Epidermal melanocyte (primary cell): ENCODE measurements around the gene NAV2.

ENCODE experiments used
- DNase-seq: peaks from one replicate; pipeline ENCODE4 v3.0.0; 2011; ENCODE audit warnings: low spot score; ENCODE audit not compliant: insufficient read length

NAV2 gene

DNA sequence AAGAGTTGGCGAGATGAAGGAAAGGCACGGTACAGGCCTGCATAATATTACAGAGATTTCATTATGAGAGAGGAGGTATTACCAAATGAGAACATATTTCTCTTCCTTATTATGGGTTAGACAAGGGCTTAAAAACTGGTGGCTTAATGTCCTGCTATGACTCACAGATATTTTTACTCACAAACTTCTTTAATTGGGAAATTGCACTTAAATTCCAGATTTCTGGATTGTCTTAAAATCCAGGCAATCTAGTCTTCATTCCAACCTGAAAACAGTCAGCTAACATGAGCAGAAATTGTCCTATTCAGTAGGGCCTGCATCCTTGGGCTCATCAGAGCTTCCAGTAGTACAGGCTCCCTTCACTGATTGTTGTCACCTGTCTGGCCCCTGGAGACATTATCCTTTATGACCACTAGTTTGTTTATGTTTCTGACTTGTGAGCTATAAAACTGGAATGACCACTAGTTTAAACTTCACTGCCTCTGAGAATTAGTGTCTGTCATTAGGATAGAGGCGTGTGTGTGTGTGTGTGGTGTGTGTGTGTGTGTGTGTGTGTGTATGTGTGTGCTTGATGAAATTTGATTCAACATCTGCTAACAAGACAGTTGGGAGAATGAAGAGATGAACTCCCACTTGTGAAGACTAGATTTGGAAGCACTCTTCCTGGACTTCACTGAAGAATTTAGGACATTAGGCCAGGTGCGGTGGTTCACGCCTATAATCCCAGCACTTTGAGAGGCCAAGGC lies 422.5 kb downstream of the NAV2 start:
- DNase-seq = no peak

DNA sequence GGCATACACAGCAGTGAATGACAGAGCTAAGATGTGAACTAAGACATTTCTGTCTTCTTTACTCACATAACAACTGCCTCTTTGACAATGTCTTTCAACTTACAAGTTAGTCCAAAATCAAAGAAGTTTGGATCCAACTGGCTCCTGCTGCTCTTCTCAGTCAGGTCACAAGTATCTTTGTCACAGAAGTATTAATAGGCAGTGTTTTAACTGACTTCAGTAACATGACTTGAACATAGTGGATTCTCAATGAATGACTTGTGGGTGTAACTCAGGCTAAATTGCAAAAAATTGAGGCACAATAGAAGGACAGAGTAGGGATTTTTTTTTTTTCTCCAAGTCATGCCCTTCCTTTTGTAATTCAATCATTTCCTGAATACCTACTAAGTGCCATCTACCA lies 425.0 kb downstream of the NAV2 start:
- DNase-seq = no peak

DNA sequence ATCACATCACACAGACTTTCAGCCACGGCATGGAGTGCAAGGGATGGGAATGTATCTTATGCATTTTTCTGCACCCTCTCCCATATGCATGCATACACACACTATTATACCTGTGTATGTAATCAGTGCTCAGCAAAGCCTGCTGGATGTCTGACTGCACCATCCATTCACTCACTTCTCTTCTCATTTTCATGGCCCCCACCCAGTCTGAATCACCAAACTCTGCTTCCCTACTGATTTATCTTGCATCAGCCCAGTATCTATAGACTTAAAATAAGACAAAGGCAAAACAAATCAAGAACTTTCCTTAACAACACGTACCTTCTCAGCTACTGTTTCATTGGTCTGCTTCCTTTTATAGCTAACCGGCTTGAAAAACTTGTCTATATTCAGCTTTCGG lies 426.1 kb downstream of the NAV2 start:
- no peak for DNase-seq

DNA sequence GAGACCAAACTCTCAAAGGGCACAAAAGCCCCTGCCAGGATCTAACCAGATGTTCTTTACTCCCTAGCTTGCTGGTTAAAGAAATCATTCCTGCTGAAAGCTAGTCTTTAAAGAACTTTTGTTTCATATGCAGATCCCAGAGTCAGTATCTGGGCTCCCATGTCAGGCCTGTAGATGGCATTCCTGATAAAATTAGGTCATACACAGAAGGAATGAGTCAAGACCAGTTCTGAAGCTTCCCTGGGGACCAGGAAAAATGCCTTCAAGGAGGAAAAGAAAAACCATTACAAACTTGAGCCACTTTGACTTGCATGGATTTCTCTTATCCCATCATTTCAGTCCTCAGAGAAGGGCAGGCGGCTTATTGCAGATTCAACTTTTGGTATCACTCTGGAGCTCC lies 441.7 kb downstream of the NAV2 start:
- no peak for DNase-seq

DNA sequence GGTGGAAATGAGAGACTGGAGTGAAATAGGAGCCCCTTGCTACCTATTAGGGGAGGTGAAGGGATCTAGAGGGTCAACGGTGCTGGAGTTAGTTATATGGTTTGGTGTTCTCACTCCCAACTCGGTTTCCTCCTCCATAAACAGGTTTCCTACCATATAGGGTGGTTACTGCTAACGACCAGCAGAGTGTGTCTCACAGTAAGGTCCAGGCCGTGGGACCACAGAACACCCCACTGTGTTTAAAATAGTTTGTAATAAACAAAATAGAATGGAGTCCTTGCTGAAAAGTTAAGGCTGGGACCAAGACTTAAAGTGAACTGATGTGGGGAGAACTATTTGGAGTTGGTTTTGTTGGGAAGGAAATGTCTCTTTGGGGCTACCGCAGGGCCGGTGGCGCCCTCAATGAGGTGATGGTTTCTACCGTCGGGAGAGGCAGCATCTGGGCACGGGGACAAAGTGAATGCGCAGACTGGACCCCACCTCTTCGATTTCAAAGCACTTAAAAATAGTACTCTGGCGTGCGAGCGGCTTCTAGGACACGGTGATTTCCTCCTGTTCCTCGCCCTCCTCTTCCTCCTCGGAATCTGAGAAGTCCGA lies 443.1 kb downstream of the NAV2 start:
- no peak for DNase-seq

DNA sequence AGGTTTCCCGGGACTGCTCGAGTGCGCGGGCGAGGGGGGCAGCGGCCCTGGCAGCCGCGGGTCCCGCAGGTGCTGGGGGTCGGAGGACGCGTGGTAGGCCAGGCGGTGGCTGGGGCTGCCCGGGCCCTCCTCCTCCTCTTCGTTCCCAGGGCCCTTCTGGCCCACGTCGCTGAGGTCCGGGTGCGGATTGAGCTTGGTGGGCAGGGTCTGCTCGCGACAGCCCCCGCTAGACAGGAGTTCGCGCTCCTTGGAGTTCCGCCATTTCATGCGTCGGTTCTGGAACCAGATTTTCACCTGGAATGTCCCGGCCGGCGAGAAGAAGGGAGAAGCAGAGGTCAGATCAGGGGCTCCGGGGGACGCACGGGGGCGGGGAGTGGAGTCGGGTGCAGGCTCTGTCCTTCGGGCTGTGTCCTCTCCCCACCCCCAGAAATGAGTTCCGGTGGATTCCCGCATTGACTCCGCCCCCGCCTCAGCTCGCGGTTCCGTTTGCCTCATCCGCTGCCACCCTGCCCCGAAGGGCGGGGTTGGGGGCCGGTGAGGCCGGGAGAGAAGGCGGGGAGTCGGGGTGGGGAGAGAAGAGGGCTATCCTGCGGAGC lies 443.7 kb downstream of the NAV2 start:
- DNase-seq = no peak

DNA sequence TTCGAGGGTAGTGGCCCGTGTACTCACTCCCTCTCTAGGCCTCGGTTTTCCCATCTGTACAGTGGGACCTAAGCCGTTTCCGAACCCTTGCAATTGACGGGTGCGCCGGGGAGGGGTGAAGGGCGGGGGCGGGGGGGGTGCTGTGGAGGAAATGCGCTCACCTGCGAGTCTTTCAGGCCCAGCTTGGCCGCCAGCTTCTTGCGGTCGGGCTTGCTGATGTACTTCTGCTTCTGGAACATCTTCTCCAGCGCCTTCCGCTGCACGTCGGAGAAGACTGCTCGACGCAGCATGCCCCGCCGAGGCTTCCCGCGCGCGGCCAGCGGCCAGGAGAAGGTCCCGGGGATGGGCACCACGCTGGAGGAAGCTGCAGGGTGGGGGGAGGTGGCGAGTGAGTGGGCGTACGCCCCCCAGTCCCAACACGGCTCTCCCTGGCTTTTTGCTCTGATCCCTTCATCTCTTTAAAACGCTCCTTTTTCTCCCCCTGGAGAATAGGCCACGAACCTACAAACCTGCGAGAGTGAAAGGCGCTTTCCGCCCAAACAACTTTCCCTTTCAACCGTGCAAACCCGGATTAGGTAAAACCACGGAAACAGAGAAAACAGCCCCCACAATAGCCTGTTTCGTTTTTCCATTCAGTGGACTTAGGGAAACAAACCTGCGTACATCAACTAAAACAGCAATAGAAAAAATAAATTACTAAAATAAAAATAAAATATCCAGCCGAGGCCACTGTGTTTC lies 444.4 kb downstream of the NAV2 start:
- DNase-seq = no peak

DNA sequence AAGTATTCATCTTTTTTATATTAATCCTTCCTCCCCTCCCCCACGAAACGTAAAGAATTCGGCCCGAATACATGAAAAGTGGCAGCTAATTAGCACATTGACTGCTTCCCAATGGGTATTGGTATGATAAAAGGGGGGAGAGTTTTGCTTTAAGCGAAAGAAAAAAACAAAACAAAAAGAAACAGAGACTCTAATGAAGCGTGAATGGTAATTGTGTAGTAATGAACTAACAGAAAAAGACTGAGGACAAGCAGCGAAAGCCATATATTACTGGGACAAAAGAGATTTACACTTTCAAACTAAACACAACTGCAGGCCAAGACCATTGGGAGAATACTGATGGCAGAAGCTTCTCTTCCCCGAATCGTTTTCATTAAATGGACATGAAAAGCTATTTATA lies 445.1 kb downstream of the NAV2 start:
- DNase-seq = no peak

DNA sequence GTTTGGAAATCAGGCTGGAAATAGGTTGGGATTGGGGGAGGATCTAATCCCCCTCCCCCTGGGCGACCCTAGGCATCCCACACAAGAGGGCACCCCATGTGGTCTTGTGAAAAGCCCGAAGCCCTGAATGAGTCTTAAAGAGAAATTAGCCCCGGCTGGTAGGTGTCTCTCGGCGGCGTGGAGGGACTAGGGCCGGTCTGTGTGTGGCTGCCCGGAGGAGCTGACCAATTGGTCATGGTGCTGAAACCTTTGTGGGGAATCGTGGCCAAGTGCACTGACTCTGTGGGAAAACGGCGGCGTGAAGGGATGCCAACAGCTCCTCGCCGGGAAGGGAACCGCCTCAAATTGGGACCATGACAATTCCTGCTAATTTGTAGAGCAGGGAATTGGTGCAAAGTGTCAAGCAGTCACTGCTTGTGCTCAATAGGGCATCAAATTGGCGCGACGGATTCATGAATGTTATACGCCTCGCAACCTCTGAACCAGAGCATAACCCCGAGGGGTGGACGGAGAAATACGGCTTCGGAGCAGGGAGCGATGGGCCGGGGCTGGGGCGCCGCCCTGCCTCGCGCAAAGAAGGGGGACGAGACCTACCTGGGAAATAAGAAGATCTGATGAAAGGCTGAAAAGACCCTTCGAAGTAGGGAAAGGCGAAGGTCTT lies 446.1 kb downstream of the NAV2 start:
- DNase-seq = peak; percentile 61

DNA sequence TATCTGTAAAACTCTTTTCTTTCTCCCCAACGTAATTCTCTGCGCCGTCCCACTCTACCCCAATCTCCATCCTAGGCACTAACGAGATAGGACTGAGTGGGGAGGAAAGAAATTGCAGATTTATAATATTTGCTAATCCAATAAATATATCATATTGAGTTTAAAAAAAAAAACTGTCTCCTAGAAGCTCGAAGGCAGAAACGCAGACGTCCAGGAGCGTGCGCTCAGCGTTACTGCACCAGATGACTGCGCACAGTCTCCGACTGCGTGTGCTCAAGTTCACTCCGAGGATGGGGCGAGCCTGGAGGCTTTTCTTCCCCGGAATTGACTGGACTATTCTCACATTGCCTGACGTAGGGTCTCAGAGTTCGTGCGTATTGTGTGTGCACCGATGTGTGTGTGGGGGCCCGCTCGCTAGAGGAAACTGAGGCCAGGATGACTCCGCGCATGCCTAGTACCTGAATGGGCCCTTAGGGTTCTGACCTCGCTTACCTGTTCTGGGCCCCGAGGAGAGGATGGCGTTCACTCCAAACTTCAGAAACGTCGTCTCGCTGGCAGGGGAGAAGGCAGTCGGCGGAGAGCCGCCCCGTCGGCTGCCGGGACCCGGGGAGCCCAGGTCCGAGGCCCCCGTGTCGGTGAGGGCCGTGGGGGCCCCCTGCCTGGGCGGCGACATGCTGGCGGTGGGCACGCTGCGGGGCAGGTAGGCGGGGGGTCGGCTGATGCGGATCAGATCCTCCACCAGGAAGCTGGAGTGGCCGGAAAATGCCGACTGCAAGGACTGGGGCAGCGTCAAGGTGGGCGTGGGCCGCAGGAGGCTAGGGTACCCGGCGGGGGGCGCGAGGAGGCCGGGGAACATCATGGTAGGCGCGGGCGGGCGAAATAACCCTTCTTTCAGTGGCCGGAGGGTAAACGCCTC lies 447.1 kb downstream of the NAV2 start:
- DNase-seq = no peak

DNA sequence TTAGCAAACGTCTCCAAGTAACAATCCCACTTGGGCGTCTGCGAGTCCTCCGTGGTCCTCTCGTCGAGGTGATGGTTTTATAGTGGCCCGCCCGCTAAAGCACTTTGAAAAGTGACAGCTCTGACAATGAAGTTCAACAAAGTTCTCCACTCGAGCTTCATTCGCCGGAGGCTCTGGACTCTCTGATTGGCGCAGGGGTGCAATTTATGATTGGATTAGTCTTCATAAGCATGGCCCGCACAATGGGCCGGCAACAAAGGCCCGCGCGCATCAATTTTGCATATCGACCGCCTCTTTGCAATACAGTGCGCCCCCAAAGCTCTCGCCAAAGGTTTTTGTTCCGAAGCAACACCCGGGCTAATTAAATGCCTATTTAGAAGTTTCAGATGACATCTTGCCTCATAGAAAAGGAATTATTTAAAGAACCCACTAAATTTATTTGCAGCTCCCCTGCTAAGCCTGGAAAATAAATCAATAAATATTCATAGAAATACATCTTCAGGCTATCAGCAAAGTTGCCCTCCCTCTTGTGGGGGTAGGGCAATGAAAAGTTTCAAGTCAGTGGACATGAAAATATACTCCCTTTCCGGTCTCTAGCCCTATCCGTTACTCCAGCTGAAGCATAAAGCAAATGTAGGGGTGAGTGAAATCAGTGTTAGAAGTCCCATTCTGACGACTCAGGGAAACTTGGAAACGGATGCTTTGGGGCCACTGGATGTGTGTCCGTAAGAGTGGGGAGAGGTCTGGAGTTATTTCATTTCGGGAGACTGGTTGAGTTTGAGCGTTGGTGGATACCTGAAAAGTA lies 448.0 kb downstream of the NAV2 start, which contains the start of gene DBX1:
TSS of gene DBX1 (minus strand) at position 51 of the 805 bp plus-strand sequence. CDS start 151 bp downstream, outside the sequence.
- no peak for DNase-seq

DNA sequence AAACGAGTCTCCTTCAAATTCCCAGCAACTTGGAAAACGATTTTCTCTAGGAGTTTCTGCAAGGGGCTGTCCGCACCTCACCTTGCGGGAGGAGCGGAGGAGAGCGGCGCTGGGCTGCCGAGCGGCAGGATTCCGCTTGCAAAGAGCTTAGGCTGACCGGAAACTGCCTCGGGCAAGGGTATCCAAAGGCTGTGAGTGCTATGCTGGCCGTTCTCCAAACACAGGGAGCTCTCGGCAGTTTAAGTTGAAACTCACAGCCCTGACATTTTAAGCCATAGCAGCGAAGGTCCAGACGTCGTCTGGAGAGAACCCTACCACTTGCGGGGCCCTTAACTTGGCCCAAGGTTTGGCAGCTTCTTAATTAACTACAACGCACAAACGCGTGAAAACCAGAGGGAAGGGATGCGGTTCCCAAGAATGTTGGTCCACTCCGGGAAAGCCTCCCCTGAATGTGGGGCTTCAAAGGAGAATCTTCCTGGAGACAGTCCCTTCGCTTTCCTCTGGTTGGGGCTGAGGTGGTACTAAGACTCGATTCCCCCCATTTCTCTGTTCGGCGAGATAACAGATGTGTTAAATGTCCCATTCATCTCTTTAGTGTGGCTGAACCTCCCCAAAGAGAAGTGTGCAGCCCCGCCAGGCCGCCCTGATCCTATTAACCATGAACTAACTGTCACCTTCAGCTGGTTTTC lies 448.7 kb downstream of the NAV2 start:
- no peak for DNase-seq

DNA sequence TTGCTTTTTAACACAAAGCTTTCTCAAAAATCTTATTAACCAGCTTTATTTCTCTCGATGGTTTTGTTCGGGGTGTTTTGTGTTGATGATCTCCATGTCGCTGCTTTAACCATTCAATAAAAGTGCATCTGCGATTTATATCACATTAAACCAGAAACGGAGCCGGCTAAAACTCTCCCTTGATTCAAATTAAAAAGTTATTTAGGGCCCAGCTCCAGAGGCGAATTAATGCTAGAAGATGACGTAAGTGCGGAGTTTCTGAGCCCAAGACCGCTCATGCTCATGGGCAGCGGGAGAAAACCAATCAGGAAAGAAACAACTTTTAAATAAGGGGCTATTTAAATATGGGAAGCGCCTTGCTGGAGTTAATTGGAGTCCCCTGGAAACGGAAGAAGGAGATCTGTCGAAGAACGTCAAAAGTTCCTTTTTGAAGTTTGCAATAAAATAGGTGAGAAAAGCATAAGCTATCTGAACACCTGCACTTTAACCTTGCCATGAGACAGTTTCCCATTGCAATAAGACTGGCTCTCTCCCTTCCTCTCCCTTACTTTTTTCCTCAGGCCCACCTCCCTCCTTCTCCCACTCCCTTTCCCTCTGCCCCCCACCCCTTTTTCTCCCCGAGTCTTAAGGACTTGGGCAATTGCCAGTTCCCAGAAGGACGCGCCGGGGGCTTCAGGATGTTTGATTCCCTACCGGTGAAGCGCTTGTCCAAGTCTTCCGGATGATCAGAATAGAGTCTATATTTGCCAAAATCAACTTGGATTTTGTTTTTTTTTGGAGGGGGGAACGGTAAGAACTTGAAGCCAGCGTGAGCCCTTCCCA lies 449.5 kb downstream of the NAV2 start:
- no peak for DNase-seq

DNA sequence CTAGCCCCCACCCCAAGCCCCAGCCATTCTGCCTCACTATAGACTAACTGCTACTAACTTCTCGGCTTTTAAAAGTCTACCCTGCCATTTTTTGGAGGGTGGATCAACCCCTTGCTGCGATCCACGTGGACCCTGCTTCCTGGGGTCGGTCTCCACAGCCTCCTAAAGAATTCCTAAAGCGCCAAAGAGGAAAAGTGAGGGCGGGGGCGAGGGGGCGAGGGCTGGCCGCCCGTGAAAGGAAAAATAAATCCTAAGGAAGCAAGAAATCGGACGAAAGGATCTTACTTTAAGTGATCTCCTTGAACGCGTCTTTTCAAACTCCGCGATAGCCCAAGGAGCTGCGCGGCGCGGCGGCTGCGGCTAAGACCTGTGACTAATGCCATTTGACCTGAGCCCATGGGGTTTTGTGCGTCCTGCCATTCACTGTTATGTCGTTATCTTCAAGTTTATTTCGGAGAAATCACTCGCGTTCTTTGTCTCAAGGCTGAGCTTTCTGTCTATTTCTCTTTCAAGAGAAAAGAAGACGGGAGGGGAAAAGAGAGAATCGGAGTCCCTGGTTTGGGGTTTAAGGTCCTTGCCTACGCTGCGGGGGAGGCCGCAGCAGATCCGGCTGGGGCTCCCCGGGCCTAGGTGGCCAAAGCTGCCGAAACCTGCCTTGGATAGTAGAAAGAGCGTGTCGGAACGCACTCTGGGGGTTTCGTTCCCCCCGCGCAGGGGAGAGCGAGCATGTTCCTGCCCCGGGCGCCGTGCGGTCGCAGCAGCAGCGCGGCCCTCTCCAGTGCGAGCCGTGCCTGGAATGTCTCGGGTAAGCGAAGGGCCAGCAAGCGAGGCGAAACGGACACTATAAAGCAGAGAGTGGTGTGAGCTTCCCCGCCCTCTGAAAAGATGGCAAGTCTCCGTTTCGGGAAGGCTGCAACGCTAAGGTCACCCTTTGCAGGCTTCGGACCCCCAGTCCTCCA lies 450.5 kb downstream of the NAV2 start:
- DNase-seq = no peak

DNA sequence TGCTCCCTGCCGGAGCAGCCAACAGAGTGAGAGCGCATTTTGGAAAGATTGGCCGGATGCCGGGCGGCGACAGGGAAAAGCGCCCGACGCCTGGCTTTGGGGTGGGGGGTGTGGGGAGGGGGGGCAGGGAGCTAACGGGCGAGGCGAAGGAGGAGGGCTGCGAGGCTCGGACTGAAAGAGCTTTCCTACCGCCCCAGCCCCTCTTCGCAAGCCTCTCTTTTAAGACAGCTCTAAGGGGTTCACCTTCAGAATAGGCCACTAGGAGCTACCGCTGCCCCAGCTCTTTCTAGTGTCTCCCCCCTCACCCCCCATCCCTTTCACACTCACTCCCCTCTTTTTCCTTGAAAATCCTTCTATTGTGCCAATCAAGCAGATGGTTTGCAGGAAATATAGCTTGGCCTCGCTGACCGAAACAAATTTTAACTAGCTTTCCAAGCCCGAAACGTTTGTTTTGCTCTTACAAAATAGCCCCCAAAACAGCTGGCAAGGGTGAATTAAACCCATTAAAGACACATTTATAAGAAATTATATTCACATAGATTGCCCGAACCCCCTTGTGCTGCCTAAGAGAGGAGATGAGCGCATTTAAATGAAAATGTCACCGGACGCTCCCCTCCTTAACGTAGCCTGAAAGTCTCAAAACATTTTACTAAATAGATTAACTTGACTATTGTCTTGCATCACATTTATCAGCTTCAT lies 451.3 kb downstream of the NAV2 start:
- DNase-seq = no peak
